Measurements from ENCODE around the gene LMF1.
"Not testable (repeated sequence)": the region's sequence is repeated elsewhere in the genome, so short reads cannot be mapped to it uniquely, and the experiment has no call there.

LMF1 gene

GRCh38 chr16:970386-970765 is 408 bp downstream of the LMF1 start:
- DNase-seq (ENCODE audit: low read depth in 2 of 2) = no peak

DNA sequence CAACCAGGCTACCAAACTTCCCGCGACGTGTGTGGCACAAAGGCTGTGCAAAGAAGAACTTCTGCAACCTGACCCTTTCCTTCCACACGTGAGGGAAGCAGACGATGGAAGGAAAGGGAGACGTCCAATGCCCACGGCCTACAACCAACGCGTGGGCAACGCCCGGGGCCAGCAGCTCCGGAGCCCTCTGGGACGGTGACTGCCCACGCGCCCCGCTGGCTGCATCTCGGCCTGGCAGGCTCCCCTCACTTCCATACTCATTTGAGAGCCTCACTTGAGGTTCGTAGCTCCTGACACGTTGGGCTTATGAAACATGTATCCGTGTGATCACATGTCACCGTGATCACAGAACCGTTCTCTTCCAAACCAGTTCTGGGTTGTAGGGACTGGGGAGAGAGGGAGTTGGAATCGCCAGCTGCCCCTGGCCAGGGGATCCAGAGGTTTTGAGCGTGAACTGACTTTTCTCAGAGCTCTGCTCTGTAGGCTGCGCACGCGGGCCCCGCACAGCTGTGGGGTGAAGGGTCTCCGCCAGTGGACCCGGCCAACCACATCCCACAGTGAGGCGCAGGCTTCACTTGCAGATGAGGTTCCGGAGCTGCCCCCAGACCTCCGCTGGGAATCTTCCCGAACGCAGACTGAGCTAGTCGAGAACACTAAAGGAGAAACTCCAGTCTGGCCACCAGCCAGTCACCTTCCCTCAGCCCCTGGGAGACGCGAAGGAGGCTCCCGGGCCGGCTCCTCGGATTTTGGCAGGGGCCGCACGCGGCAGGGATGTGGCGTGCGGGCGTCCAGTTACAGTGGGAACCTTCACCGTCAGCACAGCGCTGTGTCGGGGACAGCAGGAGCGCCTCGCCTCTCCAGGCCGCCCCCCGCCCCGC is 1.0 kb downstream of the LMF1 start:
- no peak for DNase-seq (ENCODE audit: low read depth in 2 of 2)

- DNase-seq (ENCODE audit: low read depth in 2 of 2) = no peak
Observed at GRCh38 chr16:968620-969019, 2.2 kb downstream of the LMF1 start.

DNA sequence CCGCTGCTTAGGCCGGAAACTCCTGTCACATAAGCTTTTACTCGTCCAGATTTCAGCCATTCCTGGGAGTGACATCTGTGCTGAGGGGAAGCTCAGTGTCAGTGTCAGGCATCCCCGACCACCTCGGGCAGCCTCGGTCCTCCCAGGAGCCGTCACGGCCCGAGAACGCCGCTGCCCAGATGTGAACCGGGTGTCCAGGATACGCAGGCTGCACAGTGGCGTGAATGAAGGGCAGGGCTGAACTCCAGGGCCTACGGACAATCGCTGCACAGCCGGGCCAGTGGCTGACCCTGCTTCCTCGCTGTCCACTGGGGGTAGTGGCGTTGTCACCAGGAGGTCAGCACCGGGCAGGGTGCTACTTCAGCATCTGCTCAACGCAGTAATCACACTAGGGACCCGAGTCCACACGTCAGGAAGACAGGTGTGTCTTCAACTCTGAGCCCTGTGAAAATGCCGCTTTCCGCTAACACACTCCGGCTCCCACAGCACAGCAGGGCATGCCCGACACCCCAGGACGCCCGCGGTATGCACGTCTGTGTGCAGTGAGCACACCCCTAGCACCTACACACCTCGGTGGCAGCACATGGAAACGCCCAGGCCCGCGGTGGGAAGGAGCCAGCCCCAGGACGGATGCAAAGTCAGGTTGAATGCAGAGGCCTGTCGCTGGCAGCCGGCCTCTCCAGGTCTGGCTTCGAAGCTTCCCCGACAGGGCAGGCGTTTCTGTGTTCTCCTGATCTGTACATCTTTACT is 3.1 kb downstream of the LMF1 start:
- DNase-seq (ENCODE audit: low read depth in 2 of 2) = no peak

DNA sequence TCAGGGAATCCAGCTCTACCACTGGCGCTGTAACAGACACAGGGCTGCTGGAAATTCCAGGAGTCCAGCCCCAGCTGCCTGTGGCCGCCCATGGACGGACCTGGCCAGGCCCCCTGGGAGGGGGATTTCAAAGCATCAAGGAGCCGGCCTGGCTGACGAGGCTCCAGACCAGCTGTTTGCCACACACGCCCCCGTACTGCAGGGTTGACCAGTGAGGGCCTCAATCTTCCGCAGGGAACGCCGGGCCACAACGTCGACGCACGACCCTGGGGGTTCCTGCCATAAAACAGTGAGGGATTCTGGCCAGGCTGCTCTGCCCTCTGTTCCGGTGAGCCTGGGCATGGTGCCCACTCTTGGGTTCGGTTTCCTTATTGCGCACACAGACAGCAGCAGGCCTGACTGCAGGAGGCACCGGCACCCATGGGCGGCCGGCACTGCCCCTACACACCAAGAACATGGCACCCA is 3.7 kb downstream of the LMF1 start:
- DNase-seq (ENCODE audit: low read depth in 2 of 2) = no peak

- no peak for DNase-seq (ENCODE audit: low read depth in 2 of 2)
Observed at GRCh38 chr16:966505-966904, 4.3 kb downstream of the LMF1 start.

DNA sequence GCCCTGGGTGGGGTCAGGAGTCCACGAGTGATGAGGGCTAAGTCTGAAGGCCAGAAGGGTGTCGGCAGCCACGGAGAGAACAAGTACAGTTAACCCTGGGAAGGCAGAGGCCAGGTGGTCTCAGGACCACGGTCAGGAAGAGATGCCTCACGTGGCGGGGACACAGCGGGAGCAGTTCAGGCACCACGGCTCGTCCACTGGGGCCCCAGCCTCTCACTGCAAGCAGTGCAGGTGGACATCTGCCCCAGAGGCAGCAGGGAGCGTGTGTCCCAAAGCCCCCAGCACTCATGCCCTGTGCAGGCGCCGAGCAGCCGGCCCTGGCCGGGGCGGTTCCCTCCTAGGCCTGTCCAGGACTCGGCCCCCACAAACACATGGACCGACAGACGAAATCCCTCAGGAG is 4.7 kb downstream of the LMF1 start:
- DNase-seq (ENCODE audit: low read depth in 2 of 2) = no peak

DNA sequence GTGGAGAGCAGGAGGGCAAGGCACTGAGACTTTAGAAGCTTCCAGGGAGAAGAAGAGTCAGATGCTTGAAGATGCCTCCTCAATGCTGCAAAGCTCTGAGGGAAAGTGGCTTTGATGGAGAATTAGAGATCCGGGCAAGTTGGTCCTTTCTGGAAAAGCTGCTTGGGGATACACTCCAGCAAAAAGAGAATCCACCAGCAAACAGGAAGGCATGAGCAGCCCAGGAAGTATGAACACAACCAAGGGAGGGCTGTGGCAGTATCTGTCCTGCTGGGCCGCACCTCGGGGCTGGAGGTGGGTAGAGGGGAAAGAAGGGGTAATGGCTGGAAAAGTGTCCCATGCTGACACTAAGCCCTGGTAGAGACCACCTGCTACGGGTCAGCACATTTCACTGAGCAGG is 5.3 kb downstream of the LMF1 start:
- no peak for DNase-seq (ENCODE audit: low read depth in 2 of 2)

GRCh38 chr16:965036-965395 is 5.8 kb downstream of the LMF1 start:
- DNase-seq (ENCODE audit: low read depth in 2 of 2) = no peak

- no peak for DNase-seq (ENCODE audit: low read depth in 2 of 2)
Observed at GRCh38 chr16:964356-965035, 6.3 kb downstream of the LMF1 start.

GRCh38 chr16:963913-964312 is 6.9 kb downstream of the LMF1 start:
- DNase-seq (ENCODE audit: low read depth in 2 of 2) = no peak

DNA sequence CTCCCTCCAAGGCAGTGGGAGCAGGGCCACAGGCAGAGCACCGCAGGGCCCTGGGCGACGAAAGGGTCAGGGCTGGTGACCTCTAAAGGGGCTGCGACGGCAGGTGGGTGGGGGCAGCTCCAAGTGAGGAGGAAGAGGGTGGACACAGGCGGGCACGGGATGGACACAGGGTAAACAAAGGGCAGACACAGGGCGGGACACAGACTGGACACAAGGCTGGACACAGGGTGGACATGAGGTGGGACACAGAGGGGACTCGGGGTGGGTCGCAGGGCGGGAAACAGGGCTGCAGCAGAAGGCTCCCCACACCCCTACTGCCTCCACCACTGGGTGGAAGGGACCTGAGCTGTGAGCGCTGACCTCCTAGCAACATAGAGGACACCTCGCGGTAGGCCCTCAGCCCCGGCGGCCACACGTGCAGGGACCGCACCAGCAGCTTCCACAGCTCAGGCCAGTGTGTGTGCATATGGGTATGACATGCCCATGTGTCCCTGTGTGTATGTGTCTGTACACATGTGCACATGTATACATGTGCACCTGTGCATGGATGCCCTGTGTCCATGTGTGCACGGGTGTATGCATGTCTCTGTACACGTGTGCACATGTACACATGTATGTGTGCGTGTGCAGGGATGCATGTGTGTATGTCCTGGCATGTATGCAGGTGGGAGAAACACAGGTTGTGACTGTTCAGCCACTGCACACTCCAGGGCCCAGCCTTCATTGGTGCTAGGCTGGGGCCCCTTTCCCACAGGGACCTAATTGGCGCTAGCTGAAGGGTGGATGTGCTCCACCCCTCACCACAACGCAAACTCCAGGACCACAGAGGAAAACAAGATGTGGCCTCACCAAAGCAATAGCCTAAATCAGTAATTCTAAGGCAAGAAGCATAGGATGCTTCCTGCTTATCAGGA is 7.6 kb downstream of the LMF1 start:
- no peak for DNase-seq (ENCODE audit: low read depth in 2 of 2)

DNA sequence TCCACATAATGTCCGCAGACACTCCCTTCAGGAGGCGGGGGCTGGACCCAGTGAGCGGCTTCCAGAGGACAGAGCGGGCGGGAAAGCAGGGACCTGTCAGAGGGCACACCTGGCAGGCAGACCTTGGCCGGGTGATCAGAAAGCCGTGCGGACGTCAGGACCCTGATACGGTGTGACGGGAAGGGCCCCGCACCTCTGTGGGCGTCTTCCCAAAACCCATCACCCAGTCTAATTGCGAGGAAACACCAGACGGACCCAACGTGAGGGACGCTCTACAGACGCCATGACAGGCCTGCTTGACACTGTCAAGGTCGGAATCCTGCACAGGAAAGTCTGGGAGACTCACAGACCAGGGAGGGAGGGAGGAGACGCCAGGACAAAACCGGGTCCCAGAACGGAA is 8.4 kb downstream of the LMF1 start:
- no peak for DNase-seq (ENCODE audit: low read depth in 2 of 2)

- no peak for DNase-seq (ENCODE audit: low read depth in 2 of 2)
Observed at GRCh38 chr16:959232-960040, 11.3 kb downstream of the LMF1 start.

DNA sequence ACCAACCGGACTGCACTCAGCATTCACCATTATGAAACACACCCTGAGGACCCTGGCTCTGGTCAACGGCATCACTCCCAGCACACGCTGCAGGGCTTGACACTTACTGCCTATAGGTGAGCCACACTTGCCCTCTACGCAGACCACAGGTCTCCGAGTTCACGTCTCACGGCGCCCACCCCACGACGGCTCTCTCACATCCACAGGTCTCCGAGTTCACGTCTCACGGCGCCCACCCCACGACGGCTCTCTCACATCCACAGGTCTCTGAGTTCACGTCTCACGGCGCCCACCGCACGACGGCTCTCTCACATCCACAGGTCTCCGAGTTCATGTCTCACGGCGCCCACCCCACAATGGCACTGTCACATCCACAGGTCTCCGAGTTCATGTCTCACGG is 15.0 kb downstream of the LMF1 start:
- not testable (repeated sequence) for DNase-seq (ENCODE audit: low read depth in 2 of 2)

DNA sequence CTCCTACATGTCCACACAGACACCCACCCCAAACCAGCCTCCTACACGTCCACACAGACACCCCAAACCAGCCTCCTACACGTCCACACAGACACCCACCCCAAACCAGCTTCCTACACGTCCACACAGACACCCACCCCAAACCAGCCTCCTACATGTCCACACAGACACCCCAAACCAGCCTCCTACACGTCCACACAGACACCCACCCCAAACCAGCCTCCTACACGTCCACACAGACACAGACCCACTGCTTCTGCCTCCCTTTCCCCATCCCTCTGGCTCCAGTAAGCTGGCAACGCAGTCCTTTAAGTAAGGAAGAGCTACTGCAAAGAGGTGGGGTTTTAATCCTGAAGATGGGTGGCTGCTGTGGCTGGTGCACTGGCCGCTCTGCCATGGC is 17.0 kb downstream of the LMF1 start:
- DNase-seq (ENCODE audit: low read depth in 2 of 2) = not testable (repeated sequence)

- DNase-seq (ENCODE audit: low read depth in 2 of 2) = no peak
Observed at GRCh38 chr16:952321-952720, 18.5 kb downstream of the LMF1 start.

DNA sequence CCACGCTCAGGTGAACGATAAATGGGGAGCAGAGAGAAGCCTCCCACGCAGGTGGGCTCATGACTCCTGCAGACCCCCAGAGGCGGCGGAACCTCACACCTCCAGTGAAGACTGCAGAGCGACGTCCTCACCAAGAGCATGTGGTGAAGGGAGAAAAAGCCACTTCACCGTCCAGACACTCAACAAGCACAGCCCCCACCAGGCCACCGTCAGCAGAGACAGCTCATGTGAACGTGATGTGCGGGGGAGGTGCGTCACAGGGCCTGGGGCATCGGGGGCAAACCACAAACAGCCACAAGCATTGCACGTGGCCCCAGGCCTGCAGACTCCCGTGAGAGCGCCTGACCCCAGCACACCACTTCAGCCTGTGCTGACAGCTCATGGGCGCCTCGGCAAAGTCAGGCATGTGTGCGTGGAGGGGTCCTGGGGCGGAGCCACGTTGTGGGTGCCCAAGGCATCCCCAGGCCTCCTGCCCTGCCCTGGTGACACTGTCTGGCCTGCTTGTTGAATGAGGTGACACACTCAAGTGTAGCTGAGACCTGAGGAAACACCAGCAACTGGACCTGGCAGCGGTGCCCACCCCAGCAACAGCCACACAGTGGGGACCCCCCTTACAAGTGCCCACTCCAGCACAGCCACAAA is 19.0 kb downstream of the LMF1 start:
- no peak for DNase-seq (ENCODE audit: low read depth in 2 of 2)

GRCh38 chr16:950733-951573 is 19.8 kb downstream of the LMF1 start:
- DNase-seq (ENCODE audit: low read depth in 2 of 2) = not testable (repeated sequence)
